MG63 (cell line): ENCODE data around the gene MDK. TPM values are rescaled to one million over a fixed set of nuclear protein-coding genes. Genes with fewer than 3 reads are reported as not detected.

Source experiments
- DNase-seq: peaks from one replicate; pipeline ENCODE4 v3.0.0-alpha.2; 2020
- H3K27me3 ChIP-seq: fragments of 250-450 bp; sonication (Bioruptor Pico); 2 replicates; pipeline ENCODE4 v1.5.1; 2020; ENCODE audit warnings: mild to moderate bottlenecking, moderate library complexity
- H3K36me3 ChIP-seq: fragments of 250-450 bp; sonication (Bioruptor Pico); 2 replicates; pipeline ENCODE4 v1.5.1; 2020; ENCODE audit warnings: mild to moderate bottlenecking, moderate library complexity
- H3K4me3 ChIP-seq: fragments of 250-450 bp; sonication (Bioruptor Pico); 2 replicates; pipeline ENCODE4 v1.5.1; 2020; ENCODE audit warnings: mild to moderate bottlenecking, moderate library complexity
- H3K9me3 ChIP-seq: fragments of 250-450 bp; sonication (Bioruptor Pico); 2 replicates; pipeline ENCODE4 v1.5.1; 2020; ENCODE audit warnings: mild to moderate bottlenecking, moderate library complexity
- total RNA-seq: library from RNA; depleted of rRNA; stranded (reverse); fragments of >200 nt; shearing (Covaris generic); gene quantifications from 2 replicates; pipeline ENCODE4 v1.2.3, GENCODE V29; 2014; ENCODE audit warnings: low replicate concordance

MDK gene
- total RNA-seq, 1 experiment from 2014 or later = 0.82 TPM

GRCh38 chr11:46345131-46345597, 36.3 kb upstream of the MDK start:
- no peak for DNase-seq

GRCh38 chr11:46345881-46346484, 35.5 kb upstream of the MDK start:
- H3K4me3 ChIP-seq = no peak overlapping the region
- no peaks in the 10 kb centered on the region for H3K27me3 ChIP-seq
- no peaks in the 10 kb centered on the region for H3K36me3 ChIP-seq
- no peaks in the 10 kb centered on the region for H3K9me3 ChIP-seq
- no peak for DNase-seq

More at GRCh38 chr11:46345131-46345597, 36.3 kb upstream of the MDK start:
- no peaks in the 10 kb centered on the region for H3K9me3 ChIP-seq
- H3K27me3 ChIP-seq = no peaks in the 10 kb centered on the region
- no peaks in the 10 kb centered on the region for H3K36me3 ChIP-seq
- no peak overlapping the region for H3K4me3 ChIP-seq

- H3K36me3 ChIP-seq = no peaks in the 10 kb centered on the region
- no peaks in the 10 kb centered on the region for H3K9me3 ChIP-seq
- H3K27me3 ChIP-seq = no peaks in the 10 kb centered on the region
- DNase-seq = peak; percentile 81
- peak within 1 kb of the TSS; percentile 86 for H3K4me3 ChIP-seq
These were observed 34.4 kb upstream of the MDK start, which contains the start of gene DGKZ for GRCh38 chr11:46346886-46347636. Gene DGKZ, plus strand, starts transcription at chr11:46347463. Its CDS starts 197 bp downstream, at chr11:46347660.

GRCh38 chr11:46347637-46348311, 33.7 kb upstream of the MDK start:
- no peaks in the 10 kb centered on the region for H3K36me3 ChIP-seq
- peak overlapping the region; percentile 86 for H3K4me3 ChIP-seq
- H3K27me3 ChIP-seq = no peaks in the 10 kb centered on the region
- H3K9me3 ChIP-seq = no peaks in the 10 kb centered on the region
- peak; percentile 28 for DNase-seq

- DNase-seq = no peak
- Histone ChIP-seq H3K4me3 (peak overlapping the region; percentile 86), H3K27me3 (no peaks in the 10 kb centered on the region), H3K36me3 (no peaks in the 10 kb centered on the region; the same call in 1 of the 2 replicates), H3K9me3 (no peaks in the 10 kb centered on the region)
These were observed 32.7 kb upstream of the MDK start for GRCh38 chr11:46348566-46349401.

- DNase-seq = no peak
- no peaks in the 10 kb centered on the region for H3K27me3 ChIP-seq
- no peaks in the 10 kb centered on the region; the same call in 1 of the 2 replicates for H3K36me3 ChIP-seq
- no peak overlapping the region for H3K4me3 ChIP-seq
- H3K9me3 ChIP-seq = no peaks in the 10 kb centered on the region
These were observed 30.8 kb upstream of the MDK start for GRCh38 chr11:46350695-46351094.

GRCh38 chr11:46351148-46351547, 30.3 kb upstream of the MDK start:
- no peaks in the 10 kb centered on the region for H3K9me3 ChIP-seq
- H3K36me3 ChIP-seq = no peaks in the 10 kb centered on the region; the same call in 1 of the 2 replicates
- H3K4me3 ChIP-seq = no peak overlapping the region
- no peaks in the 10 kb centered on the region for H3K27me3 ChIP-seq
- no peak for DNase-seq

- Histone ChIP-seq H3K9me3 (no peaks in the 10 kb centered on the region), H3K4me3 (no peak overlapping the region), H3K36me3 (no peaks in the 10 kb centered on the region; the same call in 1 of the 2 replicates), H3K27me3 (no peaks in the 10 kb centered on the region)
- DNase-seq = no peak
These were observed 29.9 kb upstream of the MDK start for GRCh38 chr11:46351606-46352005.

- DNase-seq = no peak
- H3K9me3 ChIP-seq = no peaks in the 10 kb centered on the region
- H3K27me3 ChIP-seq = no peaks in the 10 kb centered on the region
- H3K4me3 ChIP-seq = no peak overlapping the region
- H3K36me3 ChIP-seq = no peaks in the 10 kb centered on the region; the same call in 1 of the 2 replicates
These were observed 29.2 kb upstream of the MDK start for GRCh38 chr11:46352063-46352841.

GRCh38 chr11:46353698-46354097, 27.8 kb upstream of the MDK start:
- H3K9me3 ChIP-seq = no peaks in the 10 kb centered on the region
- no peaks in the 10 kb centered on the region for H3K27me3 ChIP-seq
- DNase-seq = peak; percentile 39
- H3K4me3 ChIP-seq = no peak overlapping the region
- H3K36me3 ChIP-seq = no peaks in the 10 kb centered on the region; the same call in 1 of the 2 replicates

GRCh38 chr11:46356924-46357482, 24.5 kb upstream of the MDK start:
- no peaks in the 10 kb centered on the region for H3K9me3 ChIP-seq
- no peak overlapping the region for H3K4me3 ChIP-seq
- no peaks in the 10 kb centered on the region; the same call in 1 of the 2 replicates for H3K36me3 ChIP-seq
- no peaks in the 10 kb centered on the region for H3K27me3 ChIP-seq
- no peak for DNase-seq

GRCh38 chr11:46357483-46357936, 24.0 kb upstream of the MDK start:
- Histone ChIP-seq H3K27me3 (no peaks in the 10 kb centered on the region), H3K36me3 (no peaks in the 10 kb centered on the region; the same call in 1 of the 2 replicates), H3K4me3 (no peak overlapping the region), H3K9me3 (no peaks in the 10 kb centered on the region)
- no peak for DNase-seq

GRCh38 chr11:46359953-46360352, 21.5 kb upstream of the MDK start:
- Histone ChIP-seq H3K27me3 (no peaks in the 10 kb centered on the region), H3K4me3 (no peak overlapping the region)
- no peak for DNase-seq

GRCh38 chr11:46360878-46361277, 20.6 kb upstream of the MDK start:
- Histone ChIP-seq H3K27me3 (no peaks in the 10 kb centered on the region), H3K4me3 (no peak overlapping the region), H3K9me3 (no peaks in the 10 kb centered on the region), H3K36me3 (no peaks in the 10 kb centered on the region)
- DNase-seq = no peak

More at GRCh38 chr11:46359953-46360352, 21.5 kb upstream of the MDK start:
- no peaks in the 10 kb centered on the region for H3K9me3 ChIP-seq
- H3K36me3 ChIP-seq = no peaks in the 10 kb centered on the region
